GM19328 (cell line): ENCODE results near the gene ATPAF2.
"Not testable (repeated sequence)": the region's sequence is repeated elsewhere in the genome, so short reads cannot be mapped to it uniquely, and the experiment has no call there.

Source experiments
- ATAC-seq: cut with Tn5 transposase; IDR thresholded peaks from one replicate; pipeline ENCODE4 v1.9.1; 2021; ENCODE audit warnings: mild to moderate bottlenecking, moderate library complexity; ENCODE audit not compliant: unreplicated experiment

ATPAF2 gene

GRCh38 chr17:18014006-18014405, 25.0 kb downstream of the ATPAF2 start:
- no peak for ATAC-seq

DNA sequence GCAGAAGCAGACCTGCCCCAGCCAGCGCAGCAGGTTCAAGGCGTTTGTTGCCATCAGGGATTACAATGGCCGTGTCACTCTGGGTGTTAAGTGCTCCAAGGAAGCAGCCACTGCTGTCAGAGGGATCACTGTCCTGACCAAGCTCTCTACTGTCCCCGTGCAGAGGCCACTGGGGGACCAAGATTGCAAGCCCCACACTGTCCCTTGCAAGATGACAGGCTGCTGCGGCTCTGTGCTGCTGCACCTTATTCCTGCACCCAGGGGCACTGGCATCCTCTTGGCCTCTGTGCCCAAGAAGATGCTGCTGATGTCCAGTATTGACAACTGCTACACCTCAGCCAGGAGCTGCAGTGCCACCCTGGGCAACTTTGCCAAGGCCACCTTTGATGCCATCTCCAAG, 27.7 kb downstream of the ATPAF2 start:
- ATAC-seq: no peak

GRCh38 chr17:18009609-18010420, 29.2 kb downstream of the ATPAF2 start:
- ATAC-seq: no peak

DNA sequence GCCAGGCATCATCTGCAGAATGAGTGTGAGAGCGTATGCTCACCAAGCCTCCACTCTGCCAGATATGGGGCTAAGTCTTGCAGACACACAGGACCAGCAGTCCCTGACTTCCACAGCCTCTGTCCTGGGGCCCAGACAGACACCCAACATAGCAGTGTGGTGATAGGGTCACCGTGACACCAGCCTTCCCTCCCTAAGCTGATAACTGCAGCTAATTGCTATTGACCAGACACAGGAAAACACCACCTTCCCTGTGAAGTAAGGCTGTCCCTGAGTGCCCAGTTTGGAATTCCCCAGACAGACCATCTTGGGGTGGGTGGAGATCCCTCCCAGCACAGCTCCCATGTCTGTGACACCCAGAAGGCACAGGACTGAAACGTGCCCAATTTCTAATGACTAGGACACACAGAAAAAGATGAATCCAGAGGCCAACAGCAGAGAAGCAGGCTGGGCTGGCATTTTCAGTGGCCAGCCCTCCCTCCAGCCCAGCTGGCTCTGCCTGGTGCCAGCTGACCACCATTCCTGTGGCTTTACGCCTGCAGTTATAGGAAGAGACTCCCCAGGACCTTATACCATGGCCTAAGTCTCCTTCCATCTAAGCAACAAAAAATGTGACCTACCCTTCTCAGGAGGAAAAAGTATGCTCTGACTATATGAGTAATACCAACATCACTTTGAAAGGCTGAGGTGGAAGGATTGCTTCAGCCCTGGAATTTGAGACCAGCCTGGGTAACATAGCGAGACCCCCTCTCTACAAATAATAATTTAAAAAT, 30.3 kb downstream of the ATPAF2 start:
- ATAC-seq: no peak

GRCh38 chr17:18006495-18007239, 32.3 kb downstream of the ATPAF2 start:
- ATAC-seq: no peak

GRCh38 chr17:18005496-18005895, 33.5 kb downstream of the ATPAF2 start:
- no peak for ATAC-seq

GRCh38 chr17:18004884-18005305, 34.1 kb downstream of the ATPAF2 start:
- no peak for ATAC-seq

DNA sequence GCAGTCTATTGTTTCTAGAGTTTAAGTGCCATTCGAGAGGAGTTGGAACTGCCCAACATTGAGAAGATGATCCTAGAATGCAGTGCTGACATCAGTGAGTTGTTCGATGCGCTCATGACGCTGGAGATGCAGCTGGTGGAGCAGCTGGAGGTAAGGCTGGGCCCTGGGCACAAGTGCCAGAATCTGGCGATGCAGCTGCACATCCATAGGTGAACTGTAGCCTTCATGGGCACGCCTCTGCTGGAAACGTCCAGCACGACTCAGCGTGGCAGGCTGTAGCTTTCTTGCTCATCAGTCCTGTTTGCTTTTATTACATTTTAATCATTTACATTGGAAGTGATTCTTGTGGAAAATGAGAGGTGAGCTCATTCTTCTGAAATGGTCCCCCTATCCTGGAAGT, 34.6 kb downstream of the ATPAF2 start:
- no peak for ATAC-seq

GRCh38 chr17:18002171-18002570, 36.8 kb downstream of the ATPAF2 start:
- ATAC-seq: no peak

DNA sequence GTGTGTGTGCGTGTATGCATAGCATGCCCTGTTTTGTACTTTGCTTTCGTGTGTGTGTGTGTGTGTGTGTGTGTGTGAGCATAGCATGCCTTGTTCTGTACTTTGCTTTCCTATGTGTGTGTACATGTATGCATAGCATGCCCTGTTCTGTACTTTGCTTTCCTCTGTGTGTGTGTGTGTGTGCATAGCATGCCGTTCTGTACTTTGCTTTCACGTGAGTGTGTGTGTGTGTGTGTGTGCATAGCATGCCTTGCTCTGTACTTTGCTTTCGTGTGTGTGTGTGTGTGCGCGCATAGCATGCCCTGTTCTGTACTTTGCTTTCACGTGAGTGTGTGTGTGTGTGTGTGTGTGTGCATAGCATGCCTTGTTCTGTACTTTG, 38.9 kb downstream of the ATPAF2 start:
- no peak for ATAC-seq

DNA sequence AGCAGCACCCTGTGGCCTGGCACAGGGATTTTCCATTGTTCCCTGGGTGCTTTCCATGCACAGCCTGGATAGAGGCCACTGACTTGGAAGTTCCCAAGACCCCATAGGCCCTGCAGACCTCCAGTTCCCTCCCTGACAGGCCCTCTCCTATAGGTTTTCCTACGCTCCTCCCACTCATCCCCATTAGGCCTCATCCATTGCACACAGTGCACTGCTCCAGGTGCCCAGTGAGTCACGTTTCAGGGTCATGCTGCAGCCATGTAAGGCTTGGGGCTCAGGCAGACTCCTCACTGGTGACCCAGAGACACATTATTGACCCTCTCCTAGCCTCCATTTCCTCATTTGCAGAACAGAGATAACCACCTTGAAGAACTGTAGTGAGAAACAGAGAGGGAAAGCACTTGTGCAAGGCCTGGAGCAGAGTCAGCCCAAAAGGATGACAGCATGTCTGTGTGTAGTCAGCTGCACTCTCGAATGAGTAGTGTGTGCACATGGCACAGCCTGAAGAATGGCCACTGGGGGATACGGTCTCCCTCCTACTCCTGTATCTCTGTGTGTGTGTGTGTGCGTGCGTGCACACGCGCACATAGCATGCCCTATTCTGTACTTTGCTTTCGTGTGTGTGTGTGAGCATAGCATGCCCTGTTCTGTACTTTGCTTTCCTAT, 39.5 kb downstream of the ATPAF2 start:
- ATAC-seq: no peak

DNA sequence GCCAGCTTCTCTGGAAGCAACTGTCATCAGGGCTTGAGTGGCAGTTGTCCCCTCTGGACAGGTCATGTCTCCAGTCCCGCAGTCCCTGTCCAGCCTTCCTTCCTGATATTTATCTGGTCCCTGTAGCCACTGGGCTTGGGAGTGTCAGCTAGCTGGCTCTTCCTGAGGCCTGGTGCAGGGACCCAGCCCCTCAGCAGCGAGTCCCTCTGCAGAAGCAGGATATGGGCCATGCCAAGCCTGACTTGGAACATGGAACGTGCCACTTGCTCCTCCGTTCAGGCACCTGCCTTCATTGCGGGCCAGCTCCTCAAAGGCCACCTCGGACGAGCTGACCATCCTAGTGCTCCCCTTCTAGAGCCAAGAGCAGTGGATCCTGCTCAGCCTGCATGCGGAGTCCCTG, 40.0 kb downstream of the ATPAF2 start:
- no peak for ATAC-seq

- not testable (repeated sequence) for ATAC-seq
These were observed 43.1 kb downstream of the ATPAF2 start for GRCh38 chr17:17995887-17996286.

GRCh38 chr17:17994271-17995069, 44.5 kb downstream of the ATPAF2 start:
- ATAC-seq: no peak

DNA sequence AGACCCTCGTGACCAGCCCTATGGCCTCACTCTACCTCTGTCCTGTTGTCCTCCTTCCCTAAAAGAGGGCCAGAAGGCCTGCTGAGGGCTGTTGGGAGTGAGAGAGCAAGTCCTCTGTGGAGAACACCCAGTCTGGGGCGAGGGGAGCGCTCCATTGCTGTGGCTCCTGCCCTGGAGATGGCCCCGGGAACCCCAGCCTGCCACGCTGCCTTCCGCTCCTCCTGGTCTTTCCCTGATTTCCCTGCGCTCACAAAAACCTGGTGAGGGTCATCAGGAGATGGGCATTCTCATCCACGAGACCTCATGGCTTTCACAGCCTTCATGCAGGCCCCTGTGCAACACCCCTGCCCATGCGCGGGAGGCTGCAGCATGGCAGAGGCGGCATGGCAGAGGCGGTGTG, 45.1 kb downstream of the ATPAF2 start:
- ATAC-seq: no peak

DNA sequence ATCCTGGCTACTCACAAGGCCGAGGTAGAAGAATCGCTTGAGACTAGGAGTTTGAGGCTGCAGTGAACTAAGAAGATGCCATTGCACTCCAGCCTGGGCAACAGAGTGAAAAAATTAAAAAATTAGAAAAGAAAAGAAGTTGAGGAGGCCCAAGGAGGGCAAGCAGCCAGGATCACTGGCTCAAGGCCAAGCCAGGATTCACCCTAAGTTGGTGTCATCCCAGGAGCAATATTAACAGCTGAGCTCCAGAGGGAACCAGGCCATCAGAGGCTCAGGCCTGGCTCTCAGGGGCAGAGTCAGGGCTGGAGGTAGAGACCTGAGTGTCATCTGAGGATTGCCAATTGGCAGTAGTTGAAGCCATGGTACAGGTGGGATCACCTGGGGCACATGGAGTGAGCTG, 45.6 kb downstream of the ATPAF2 start:
- no peak for ATAC-seq

GRCh38 chr17:17990282-17990681, 48.7 kb downstream of the ATPAF2 start:
- no peak for ATAC-seq

- ATAC-seq: no peak
These were observed 49.4 kb downstream of the ATPAF2 start for GRCh38 chr17:17989618-17990017.

- ATAC-seq: no peak
These were observed 49.9 kb downstream of the ATPAF2 start for GRCh38 chr17:17989081-17989480.

- ATAC-seq: no peak
These were observed 50.5 kb downstream of the ATPAF2 start for GRCh38 chr17:17988427-17988945.
